HCT116 (cell line): ENCODE data around the gene PAMR1. TPM values are rescaled to one million over a fixed set of nuclear protein-coding genes. Genes with fewer than 3 reads are reported as not detected.

ENCODE experiments used
- ATAC-seq: fragments of 200-7000 bp; cut with Tn5 transposase; 2 replicates; pipeline ENCODE4 v1.9.1; 2020; ENCODE audit warnings: mild to moderate bottlenecking, moderate library complexity
- BruUV-seq: library from RNA; stranded (reverse); fragments of 400-500 nt; replicated peaks from 2 replicates; lab custom pipeline; 2021; lab: Mats Ljungman, UMichigan
- CTCF ChIA-PET: fragments of 300-600 bp; sonication (Branson Sonifier 250); formaldehyde crosslinking; loops from one replicate; lab custom pipeline; 2021; ENCODE audit warnings: antibody characterized with exemption; lab: Charles Lee
- POLR2A ChIA-PET: fragments of 300-600, 350-600 bp; sonication (Branson Sonifier 250); formaldehyde crosslinking; loops from one replicate; lab custom pipeline; 2021; ENCODE audit warnings: antibody characterized with exemption; lab: Charles Lee
- RAD21 ChIA-PET, 2 experiments: fragments of 300-600 bp; sonication (Branson Sonifier 250); formaldehyde crosslinking; loops; one replicate each; lab custom pipeline; 2023; ENCODE audit warnings: low total read pairs in 2 of 2; ENCODE audit not compliant: uncharacterized antibody in 2 of 2, unreplicated experiment in 2 of 2, low non-redundant PET in 1 of 2; lab: Charles Lee
- DNase-seq: peaks from one replicate; pipeline ENCODE4 v3.0.0-alpha.2; 2010; ENCODE audit warnings: low read depth, low spot score
- H2AFZ ChIP-seq: fragments of 200-600 bp; shearing (Covaris generic), sonication (generic); 2 replicates; pipeline ENCODE4 v1.6.1; 2017; ENCODE audit warnings: low read depth, mixed run types, mixed read lengths, antibody characterized with exemption, low read length; ENCODE audit not compliant: poor library complexity, severe bottlenecking
- H3K27ac ChIP-seq: 2 replicates; pipeline ENCODE4 v1.5.1; 2012; ENCODE audit warnings: low read depth, low read length
- H3K27me3 ChIP-seq: fragments of 200-600 bp; sonication (generic); 2 replicates; pipeline ENCODE4 v1.6.1; 2016; ENCODE audit warnings: mixed run types, low read length, mixed read lengths; ENCODE audit not compliant: insufficient read depth
- H3K36me3 ChIP-seq, 2 experiments: fragments of 200-500 bp in 1 of 2; fragments of 200-600 bp in 1 of 2; sonication (Bioruptor generic) in 1 of 2; sonication (generic) in 1 of 2; 2 replicates each; pipeline versions ENCODE4 v1.5.1 to v1.6.1; 2014 to 2016; ENCODE audit warnings: low read length in 2 of 2, inconsistent platforms in 1 of 2, mixed read lengths in 1 of 2, mixed run types in 1 of 2; ENCODE audit not compliant: insufficient read depth in 2 of 2, control insufficient read depth in 1 of 2
- H3K4me1 ChIP-seq, 2 experiments: fragments of 200-600 bp in 1 of 2; sonication (generic) in 1 of 2; 2 replicates each; pipeline versions ENCODE4 v1.5.1 to v1.6.1; 2012 to 2017; ENCODE audit warnings: low read length in 2 of 2, inconsistent platforms in 1 of 2, mild to moderate bottlenecking in 1 of 2, mixed read lengths in 1 of 2, mixed run types in 1 of 2, moderate library complexity in 1 of 2; ENCODE audit not compliant: insufficient read depth in 2 of 2, control insufficient read depth in 1 of 2
- H3K4me2 ChIP-seq: fragments of 200-600 bp; sonication (generic); 2 replicates; pipeline ENCODE4 v1.6.1; 2017; ENCODE audit warnings: mixed run types, low read length, mixed read lengths
- H3K4me3 ChIP-seq, 2 experiments: fragments of 200-600 bp in 1 of 2; sonication (generic) in 1 of 2; replicated peaks in 1 of 2; 2 replicates each; pipeline ENCODE4 v1.5.1; 2011 to 2016; ENCODE audit warnings: low read length in 2 of 2, control low read depth in 1 of 2, low read depth in 1 of 2, mild to moderate bottlenecking in 1 of 2, mixed read lengths in 1 of 2, mixed run types in 1 of 2
- H3K79me2 ChIP-seq: fragments of 200-600 bp; sonication (generic); 2 replicates; pipeline ENCODE4 v1.6.1; 2017; ENCODE audit warnings: mild to moderate bottlenecking, mixed run types, low read length, moderate library complexity, mixed read lengths; ENCODE audit not compliant: insufficient read depth
- H3K9ac ChIP-seq: fragments of 200-600 bp; sonication (generic); 2 replicates; pipeline ENCODE4 v1.6.1; 2016; ENCODE audit warnings: low read length, mixed read lengths
- H3K9me2 ChIP-seq: fragments of 200-600 bp; sonication (generic), shearing (Covaris generic); 2 replicates; pipeline ENCODE4 v1.6.1; 2017; ENCODE audit warnings: mixed run types, mild to moderate bottlenecking, moderate library complexity; ENCODE audit not compliant: insufficient read depth
- H3K9me3 ChIP-seq, 2 experiments: fragments of 200-500 bp in 1 of 2; fragments of 200-600 bp in 1 of 2; sonication (Bioruptor generic) in 1 of 2; sonication (generic) in 1 of 2; 2 replicates each; pipeline ENCODE4 v1.6.1; 2014 to 2017; ENCODE audit warnings: low read length in 2 of 2, mixed read lengths in 2 of 2, inconsistent platforms in 1 of 2, low read depth in 1 of 2, mild to moderate bottlenecking in 1 of 2, mixed run types in 1 of 2, moderate library complexity in 1 of 2; ENCODE audit not compliant: control insufficient read depth in 1 of 2, insufficient read depth in 1 of 2
- H4K20me1 ChIP-seq: fragments of 200-600 bp; sonication (generic), shearing (Covaris generic); 2 replicates; pipeline ENCODE4 v1.6.1; 2017; ENCODE audit warnings: mixed run types, mild to moderate bottlenecking, moderate library complexity; ENCODE audit not compliant: insufficient read depth
- ATF3 ChIP-seq: IDR thresholded peaks from 2 replicates; pipeline ENCODE4 v1.6.1; 2012
- CBX3 ChIP-seq: IDR thresholded peaks from 2 replicates; pipeline ENCODE4 v1.6.1; 2012; ENCODE audit warnings: low read depth
- CEBPB ChIP-seq: IDR thresholded peaks from 2 replicates; pipeline ENCODE4 v1.6.1; 2012; ENCODE audit warnings: low read depth
- CTCF ChIP-seq, 3 experiments: fragments of 200-600 bp in 1 of 3; sonication (generic) in 1 of 3; IDR thresholded peaks in 2 of 3; conservative IDR thresholded peaks in 1 of 3; 2 replicates each; pipeline ENCODE4 v1.5.1; 2012 to 2017; ENCODE audit warnings: low read depth in 2 of 3, low read length in 2 of 3, antibody characterized with exemption in 1 of 3, borderline replicate concordance in 1 of 3, control low read depth in 1 of 3, mild to moderate bottlenecking in 1 of 3, mixed read lengths in 1 of 3, mixed run types in 1 of 3, moderate library complexity in 1 of 3; ENCODE audit not compliant: insufficient read depth in 1 of 3
- EGR1 ChIP-seq: IDR thresholded peaks from 2 replicates; pipeline ENCODE4 v1.6.1; 2012; ENCODE audit warnings: low read depth
- ELF1 ChIP-seq: IDR thresholded peaks from 2 replicates; pipeline ENCODE4 v1.6.1; 2012; ENCODE audit warnings: low read depth, borderline replicate concordance
- EZH2 ChIP-seq: fragments of 200-600 bp; sonication (generic); IDR thresholded peaks from 2 replicates; pipeline ENCODE4 v1.6.1; 2017; ENCODE audit warnings: antibody characterized with exemption, mixed run types
- FOSL1 ChIP-seq: IDR thresholded peaks from 2 replicates; pipeline ENCODE4 v1.6.1; 2012; ENCODE audit warnings: low read depth
- JUND ChIP-seq: IDR thresholded peaks from 2 replicates; pipeline ENCODE4 v1.6.1; 2012
- POLR2A ChIP-seq: IDR thresholded peaks from 2 replicates; pipeline ENCODE4 v1.7.0; 2011; ENCODE audit warnings: borderline replicate concordance; ENCODE audit not compliant: insufficient read depth, insufficient read length; ENCODE audit errors: extremely low read depth
- POLR2AphosphoS5 ChIP-seq: IDR thresholded peaks from 2 replicates; pipeline ENCODE4 v1.6.1; 2011; ENCODE audit warnings: mild to moderate bottlenecking, low read depth, low read length, moderate library complexity
- SP1 ChIP-seq: IDR thresholded peaks from 2 replicates; pipeline ENCODE4 v1.6.1; 2012; ENCODE audit warnings: low read depth
- SRF ChIP-seq: IDR thresholded peaks from 2 replicates; pipeline ENCODE4 v1.6.1; 2012; ENCODE audit warnings: low read depth
- TCF7L2 ChIP-seq: IDR thresholded peaks from 2 replicates; pipeline ENCODE4 v1.7.0; 2011; ENCODE audit warnings: borderline replicate concordance, inconsistent platforms; ENCODE audit not compliant: insufficient read depth, insufficient read length; ENCODE audit errors: extremely low read depth
- YY1 ChIP-seq: IDR thresholded peaks from 2 replicates; pipeline ENCODE4 v1.6.1; 2011; ENCODE audit warnings: low read length, low read depth, moderate library complexity, mild to moderate bottlenecking; ENCODE audit not compliant: insufficient replicate concordance; ENCODE audit errors: extremely low read depth
- ZFX ChIP-seq: fragments of 450-650 bp; IDR thresholded peaks from 2 replicates; pipeline ENCODE4 v1.6.1; 2017
- ZNF274 ChIP-seq: fragments of 200-500 bp; sonication (Bioruptor generic); IDR thresholded peaks from 2 replicates; pipeline ENCODE4 v1.6.1; 2014; ENCODE audit warnings: mild to moderate bottlenecking, low read depth, low read length, inconsistent platforms
- intact Hi-C: fragments of 100-400 bp; cut with micrococcal nuclease; formaldehyde crosslinking; loops from 2 replicates; pipeline ENCODE4 v1.10.0; 2022
- total RNA-seq: library from RNA; stranded (reverse); gene quantifications from one replicate; pipeline ENCODE4 v1.2.1, GENCODE V29; 2021; ENCODE audit not compliant: unreplicated experiment

Gene PAMR1
- total RNA-seq, 1 experiment from 2014 or later: not detected

GRCh38 chr11:35484435-35484834 is 41.0 kb downstream of the PAMR1 start:
- no peak overlapping the region for H3K4me2 ChIP-seq
- ATAC-seq: no peak
- POLR2A ChIA-PET: no interaction called here

More at GRCh38 chr11:35484435-35484834, 41.0 kb downstream of the PAMR1 start:
- H3K4me3 ChIP-seq: no peak overlapping the region
- no peaks in the 10 kb centered on the region for H4K20me1 ChIP-seq
- no peak overlapping the region for H2AFZ ChIP-seq
- H3K79me2 ChIP-seq: no peaks in the 10 kb centered on the region
- H3K9me2 ChIP-seq: no peaks in the 10 kb centered on the region
- TF ChIP-seq POLR2AphosphoS5: no peak
- no peak for TF ChIP-seq ZNF274
- TF ChIP-seq JUND: no peak
- no peak for TF ChIP-seq CTCF (IDR thresholded peaks at IDR 0.05 in 2 of 3, conservative IDR thresholded peaks at IDR 0.05 in 1 of 3; ENCODE audit: borderline replicate concordance in 1 of 3, insufficient read depth in 1 of 3, low read depth in 2 of 3, low read length in 2 of 3)
- no peak for TF ChIP-seq CEBPB
- TF ChIP-seq TCF7L2: no peak
- TF ChIP-seq YY1: no peak
- TF ChIP-seq SP1: no peak
- no peak for TF ChIP-seq SRF
- TF ChIP-seq CBX3: no peak
- no peak for TF ChIP-seq FOSL1
- no peak for TF ChIP-seq EZH2
- no peak for TF ChIP-seq ATF3
- no peak for TF ChIP-seq ELF1
- TF ChIP-seq POLR2A: no peak
- no peak for TF ChIP-seq EGR1
- TF ChIP-seq ZFX: no peak
- intact Hi-C loops: no loop called here
- peaks cover 0 to 6% of the 10 kb centered on the region in 2 experiments; a peak in 1 of 4 replicates for H3K9me3 ChIP-seq
- no peak overlapping the region for H3K9ac ChIP-seq
- BruUV-seq: no TSS peak
- ChIA-PET CTCF (interaction anchor here (1.0 to 2.3 kb wide), 4 partner anchors 11 to 781 kb away, joined by 3 to 11 read pairs (median 4); no protein-coding TSS in a partner anchor), RAD21 (no interaction called here)
- H3K27ac ChIP-seq: no peak overlapping the region
- peaks cover under 1% of the 10 kb centered on the region; the same call in 1 of the 2 replicates for H3K27me3 ChIP-seq
- DNase-seq: no peak
- H3K4me1 ChIP-seq: peaks cover 0 to 4% of the 10 kb centered on the region in 2 experiments; a peak in 1 of 4 replicates
- H3K36me3 ChIP-seq: no peaks in the 10 kb centered on the region
